ENCODE measurements around the gene ADAD1.
"Not testable (repeated sequence)": the region's sequence is repeated elsewhere in the genome, so short reads cannot be mapped to it uniquely, and the experiment has no call there.

- TF ChIP-seq POLR2A, CTCF (IDR thresholded peaks at IDR 0.05): not testable (repeated sequence)
These were observed 10.0 kb upstream of the ADAD1 start for GRCh38 chr4:122368786-122369185.

All from adrenal gland (tissue), 5 donors.